DMS79 treated with DMSO at 0.1 percent for 48 hours (cell line): ENCODE results near the gene BOLL.
"Not testable (repeated sequence)": the region's sequence is repeated elsewhere in the genome, so short reads cannot be mapped to it uniquely, and the experiment has no call there.

ENCODE experiments used
- DNase-seq: peaks from one replicate; lab custom pipeline; 2025; lab: John Stamatoyannopoulos, UW

Gene BOLL

GRCh38 chr2:197784956-197785941 is at the start of gene BOLL:
TSS of gene BOLL (minus strand) at chr2:197785319. CDS start at chr2:197781850, 3,469 bp downstream.
- DNase-seq, result no peak

- not testable (repeated sequence) for DNase-seq
These were observed 49.7 kb upstream of the BOLL start for GRCh38 chr2:197834771-197835170.

- DNase-seq, result no peak
These were observed 43.5 kb upstream of the BOLL start for GRCh38 chr2:197828464-197829135.

- no peak for DNase-seq
These were observed 42.5 kb upstream of the BOLL start for GRCh38 chr2:197827618-197828017.

GRCh38 chr2:197822333-197822732 is 37.2 kb upstream of the BOLL start:
- DNase-seq, result no peak

GRCh38 chr2:197821550-197822289 is 36.6 kb upstream of the BOLL start:
- no peak for DNase-seq

GRCh38 chr2:197814526-197814925 is 29.4 kb upstream of the BOLL start:
- no peak for DNase-seq

- DNase-seq, result no peak
These were observed 28.1 kb upstream of the BOLL start for GRCh38 chr2:197813093-197813787.

GRCh38 chr2:197810491-197810890 is 25.4 kb upstream of the BOLL start:
- no peak for DNase-seq

GRCh38 chr2:197810016-197810415 is 24.9 kb upstream of the BOLL start:
- DNase-seq, result no peak

GRCh38 chr2:197809064-197809463 is 23.9 kb upstream of the BOLL start:
- DNase-seq, result no peak

GRCh38 chr2:197805715-197806633 is 20.9 kb upstream of the BOLL start:
- no peak for DNase-seq

GRCh38 chr2:197804758-197805714 is 19.9 kb upstream of the BOLL start:
- no peak for DNase-seq

GRCh38 chr2:197804049-197804757 is 19.1 kb upstream of the BOLL start, which contains the start of gene PLCL1:
TSS of gene PLCL1 (plus strand) at chr2:197804593.
- DNase-seq, result peak; percentile 73

- DNase-seq, result no peak
These were observed 17.9 kb upstream of the BOLL start for GRCh38 chr2:197803033-197803444.

- DNase-seq, result no peak
These were observed 15.9 kb upstream of the BOLL start for GRCh38 chr2:197801033-197801432.

- no peak for DNase-seq
These were observed 15.0 kb upstream of the BOLL start for GRCh38 chr2:197800091-197800490.

GRCh38 chr2:197799068-197799467 is 13.9 kb upstream of the BOLL start:
- DNase-seq, result no peak

GRCh38 chr2:197798187-197798586 is 13.1 kb upstream of the BOLL start:
- no peak for DNase-seq
